ENCODE measurements around the gene MAD1L1.
"Not testable (repeated sequence)": the region's sequence is repeated elsewhere in the genome, so short reads cannot be mapped to it uniquely, and the experiment has no call there.

DNA sequence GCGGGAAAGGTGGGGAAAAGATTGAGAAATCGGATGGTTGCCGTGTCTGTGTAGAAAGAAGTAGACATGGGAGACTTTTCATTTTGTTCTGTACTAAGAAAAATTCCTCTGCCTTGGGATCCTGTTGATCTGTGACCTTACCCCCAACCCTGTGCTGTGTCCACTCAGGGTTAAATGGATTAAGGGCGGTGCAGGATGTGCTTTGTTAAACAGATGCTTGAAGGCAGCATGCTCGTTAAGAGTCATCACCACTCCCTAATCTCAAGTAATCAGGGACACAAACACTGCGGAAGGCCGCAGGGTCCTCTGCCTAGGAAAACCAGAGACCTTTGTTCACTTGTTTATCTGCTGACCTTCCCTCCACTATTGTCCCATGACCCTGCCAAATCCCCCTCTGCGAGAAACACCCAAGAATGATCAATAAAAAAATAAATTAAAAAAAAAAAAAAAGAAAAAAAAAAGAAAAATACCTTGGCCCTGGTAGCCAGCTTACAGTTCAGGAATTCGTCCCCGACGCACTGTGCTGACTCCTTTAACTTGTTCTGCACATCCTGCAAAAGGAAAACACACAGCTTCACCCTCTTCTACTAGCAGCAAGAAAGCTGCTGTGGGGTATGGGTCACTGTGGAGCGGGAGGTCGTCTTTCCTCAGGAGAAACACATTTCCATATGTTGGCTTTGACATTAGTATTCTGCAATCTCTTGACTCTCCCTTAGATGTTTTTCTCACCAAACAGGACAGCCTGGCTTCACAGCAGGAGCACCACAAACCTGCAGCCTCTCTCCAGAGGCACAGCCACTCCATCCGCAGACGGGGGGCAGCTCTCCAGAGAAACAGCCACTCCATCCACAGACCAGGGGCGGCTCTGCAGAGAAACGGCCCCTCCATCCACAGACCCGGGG, 36.6 kb upstream of the MAD1L1 start:
- TF ChIP-seq POLR2AphosphoS5 (IDR thresholded peaks at IDR 0.05; ENCODE audit: borderline replicate concordance, low read depth, low read length); EZH2 (IDR thresholded peaks at IDR 0.05); FOXP2 (optimal IDR thresholded peaks at IDR 0.05; ENCODE audit: control extremely low read depth, extremely low read length, insufficient read depth): not testable (repeated sequence)
